GM12878 (cell line): ENCODE results near the gene LIMS2. TPM values are rescaled to one million over a fixed set of nuclear protein-coding genes. Genes with fewer than 3 reads are reported as not detected.

Experiments
- ATAC-seq: fragments of 200-7000 bp; cut with Tn5 transposase; 3 replicates; pipeline ENCODE4 v1.9.1; 2020; ENCODE audit warnings: mild to moderate bottlenecking, moderate library complexity
- BruUV-seq: library from RNA; stranded (reverse); fragments of 400-500 nt; replicated peaks from 2 replicates; lab custom pipeline; 2021; lab: Mats Ljungman, UMichigan
- CTCF ChIA-PET: fragments of 300-600 bp; sonication (Branson Sonifier 250); formaldehyde crosslinking; extraction: SDS; loops from one replicate; lab custom pipeline; 2021; ENCODE audit warnings: inconsistent platforms; lab: Yijun Ruan, JAX
- POLR2A ChIA-PET: fragments of 350-600 bp; formaldehyde crosslinking; extraction: SDS; loops from one replicate; lab custom pipeline; 2021; ENCODE audit warnings: inconsistent platforms; lab: Charles Lee
- RAD21 ChIA-PET: fragments of 300-600 bp; sonication (Branson Sonifier 250); formaldehyde crosslinking; loops from one replicate; lab custom pipeline; 2023; ENCODE audit warnings: antibody characterized with exemption; ENCODE audit not compliant: unreplicated experiment; lab: Charles Lee
- SMC1A ChIA-PET: fragments of 300-600 bp; sonication (Branson Sonifier 250); formaldehyde crosslinking; loops from one replicate; lab custom pipeline; 2023; ENCODE audit not compliant: unreplicated experiment, uncharacterized antibody; lab: Charles Lee
- DNase-seq: peaks from one replicate; pipeline ENCODE4 v3.0.0-alpha.2; 2011; ENCODE audit warnings: low read depth, low spot score
- FAIRE-seq: peaks from 3 replicates; lab custom pipeline; 2011; peaks lifted over from hg19 to GRCh38; lab: Jason Lieb, UNC
- H2AFZ ChIP-seq: 2 replicates; pipeline ENCODE4 v1.6.0; 2011; ENCODE audit warnings: low read depth, low read length, control low read depth; ENCODE audit not compliant: control insufficient read depth
- H3K27ac ChIP-seq: 2 replicates; pipeline ENCODE4 v1.5.1; 2011; ENCODE audit warnings: control low read depth; ENCODE audit not compliant: control insufficient read depth, insufficient read depth
- H3K27me3 ChIP-seq, 2 experiments: replicated peaks in 1 of 2; 2 replicates each; pipeline versions ENCODE4 v1.6.0 to v1.6.1; 2011; ENCODE audit warnings: low read length in 1 of 2; ENCODE audit not compliant: control insufficient read depth in 2 of 2, insufficient read depth in 2 of 2
- H3K36me3 ChIP-seq, 2 experiments: 2 replicates each; pipeline ENCODE4 v1.5.1; 2011; ENCODE audit warnings: low read length in 1 of 2; ENCODE audit not compliant: control insufficient read depth in 2 of 2, insufficient read depth in 2 of 2
- H3K4me1 ChIP-seq: 2 replicates; pipeline ENCODE4 v1.6.1; 2011; ENCODE audit warnings: mild to moderate bottlenecking, low read length, moderate library complexity, mixed read lengths; ENCODE audit not compliant: control insufficient read depth, insufficient read depth
- H3K4me2 ChIP-seq: 2 replicates; pipeline ENCODE4 v1.6.0; 2011; ENCODE audit warnings: control low read depth; ENCODE audit not compliant: control insufficient read depth, insufficient read depth
- H3K4me3 ChIP-seq: fragments of 200-600 bp; sonication (generic); 2 replicates; pipeline ENCODE4 v1.5.1; 2016
- H3K79me2 ChIP-seq: 2 replicates; pipeline ENCODE4 v1.6.0; 2011; ENCODE audit warnings: low read length; ENCODE audit not compliant: control insufficient read depth, insufficient read depth
- H3K9ac ChIP-seq: 2 replicates; pipeline ENCODE4 v1.8.0; 2011; ENCODE audit warnings: low read length, control low read depth, mixed read lengths; ENCODE audit not compliant: control insufficient read depth, insufficient read depth
- H3K9me3 ChIP-seq: replicated peaks from 3 replicates; pipeline ENCODE4 v1.5.1; 2011; ENCODE audit warnings: mild to moderate bottlenecking, low read length; ENCODE audit not compliant: control insufficient read depth, insufficient read depth
- H4K20me1 ChIP-seq: 2 replicates; pipeline ENCODE4 v1.6.0; 2011; ENCODE audit not compliant: control insufficient read depth, insufficient read depth
- CBX5 ChIP-seq: sonication (generic); IDR thresholded peaks from 2 replicates; pipeline ENCODE4 v1.6.1; 2016; ENCODE audit warnings: low read depth, moderate library complexity, mild to moderate bottlenecking, inconsistent platforms
- CHD4 ChIP-seq: fragments of 200-600 bp; sonication (generic); IDR thresholded peaks from 2 replicates; pipeline ENCODE4 v1.6.1; 2016; ENCODE audit warnings: mild to moderate bottlenecking
- EED ChIP-seq: sonication (generic); IDR thresholded peaks from 2 replicates; pipeline ENCODE4 v1.6.1; 2016; ENCODE audit warnings: antibody characterized with exemption, low read depth
- HDGF ChIP-seq: fragments of 450-650 bp; IDR thresholded peaks from 2 replicates; pipeline ENCODE4 v1.6.1; 2016; ENCODE audit warnings: antibody characterized with exemption
- LARP7 ChIP-seq: fragments of 450-650 bp; IDR thresholded peaks from 2 replicates; pipeline ENCODE4 v1.6.1; 2017; ENCODE audit warnings: mild to moderate bottlenecking
- NR2C2 ChIP-seq: IDR thresholded peaks from 2 replicates; pipeline ENCODE4 v1.6.1; 2011; ENCODE audit warnings: borderline replicate concordance, low read depth; ENCODE audit not compliant: control insufficient read depth, insufficient read length
- NRF1 ChIP-seq: conservative IDR thresholded peaks from 2 replicates; pipeline ENCODE4 v1.6.1; 2011; ENCODE audit warnings: mild to moderate bottlenecking, low read depth, low read length, improper control_type of control experiment
- RELA ChIP-seq: fragments of 450-650 bp; IDR thresholded peaks from 2 replicates; pipeline ENCODE4 v1.8.0; 2014; ENCODE audit warnings: borderline replicate concordance; ENCODE audit not compliant: partially characterized antibody
- SMAD1 ChIP-seq: fragments of 450-650 bp; IDR thresholded peaks from 2 replicates; pipeline ENCODE4 v1.6.1; 2018; ENCODE audit warnings: mild to moderate bottlenecking, low read depth; ENCODE audit not compliant: partially characterized antibody
- SREBF2 ChIP-seq: IDR thresholded peaks from 2 replicates; pipeline ENCODE4 v1.6.1; 2012; ENCODE audit warnings: mild to moderate bottlenecking, low read length
- YBX1 ChIP-seq: fragments of 450-650 bp; IDR thresholded peaks from 2 replicates; pipeline ENCODE4 v1.6.1; 2016; ENCODE audit warnings: antibody characterized with exemption
- ZNF274 ChIP-seq: IDR thresholded peaks from one replicate; pipeline ENCODE4 v1.8.0; 2011; ENCODE audit not compliant: insufficient read length, insufficient read depth
- ZNF592 ChIP-seq: fragments of 450-650 bp; IDR thresholded peaks from 2 replicates; pipeline ENCODE4 v1.6.1; 2017; ENCODE audit warnings: mild to moderate bottlenecking, moderate library complexity
- WGBS: methylation state at CpG from one replicate; pipeline ENCODE4 v1.1.6; 2016; ENCODE audit warnings: low lambda C conversion rate; ENCODE audit not compliant: insufficient replicate concordance, insufficient coverage; ENCODE audit errors: missing lambda C conversion rate; 5-methylcytosine and 5-hydroxymethylcytosine counted together
- in situ Hi-C: fragments of 300-500 bp; cut with MboI; formaldehyde crosslinking; loops from 9 replicates; pipeline ENCODE4 v1.14.3; 2018; ENCODE audit warnings: mixed read lengths
- intact Hi-C: fragments of 100-400 bp; cut with micrococcal nuclease; formaldehyde crosslinking; loops from one replicate; pipeline ENCODE4 v1.14.2; 2022; ENCODE audit not compliant: unreplicated experiment
- polyA plus RNA-seq, 11 experiments: library from polyadenylated mRNA; depleted of rRNA in 4 of 11; unstranded in 6 of 11; stranded (reverse) in 5 of 11; fragments of >200 nt; fragmentation: Nextera tagmentation in 4 of 11; fragmentation: Illumina TruSeq in 1 of 11; extraction: Ambion mirVana in 4 of 11; extraction: Trizol in 1 of 11; gene quantifications; 1 replicate in 1 of 11; 2 replicates in 10 of 11; pipeline versions ENCODE4 v1.2.1 to v1.2.3, GENCODE V29; 2011 to 2016; ENCODE audit warnings: inconsistent platforms in 2 of 11, missing spikeins in 2 of 11, low read depth in 1 of 11
- total RNA-seq, 4 experiments: library from RNA; depleted of rRNA in 3 of 4; stranded (reverse); fragments of >200 nt in 3 of 4; fragmentation: Illumina TruSeq in 1 of 4; extraction: Trizol in 1 of 4; gene quantifications; 2 replicates each; pipeline versions ENCODE4 v1.2.1 to v1.2.3, GENCODE V29; 2013 to 2021
- TF ChIP-seq, protein P1 (sequence below): IDR thresholded peaks from 2 replicates; pipeline ENCODE4 v1.6.1; 2011; ENCODE audit warnings: borderline replicate concordance, low read depth, mild to moderate bottlenecking, moderate library complexity, low read length; ENCODE audit not compliant: insufficient read depth, poor library complexity, severe bottlenecking
- TF ChIP-seq, protein P2 (sequence below): fragments of 450-650 bp; IDR thresholded peaks from 2 replicates; pipeline ENCODE4 v1.6.1; 2017; ENCODE audit warnings: mild to moderate bottlenecking, low read depth, inconsistent platforms; ENCODE audit not compliant: poor library complexity, severe bottlenecking

The LIMS2 gene
- total and polyA plus RNA-seq, 10 of the 15 experiments (the other 5 are each of a cell fraction or from before 2014, with no cell fraction given), result 0.06 to 0.81 (median 0.16) TPM; not detected in 2

- H4K20me1 ChIP-seq, result no peaks in the 10 kb centered on the region
- H3K9me3 ChIP-seq, result no peaks in the 10 kb centered on the region
- ChIA-PET RAD21 (no interaction called here), CTCF (no interaction called here), SMC1A (no interaction called here), POLR2A (interaction anchor here (0.5 to 0.7 kb wide), 2 partner anchors 48 to 466 kb away, joined by 3 to 4 read pairs; no protein-coding TSS in a partner anchor)
- H3K4me2 ChIP-seq, result no peak overlapping the region
- H3K9ac ChIP-seq, result no peak overlapping the region
- H3K79me2 ChIP-seq, result no peaks in the 10 kb centered on the region
- no peaks in the 10 kb centered on the region for H3K4me1 ChIP-seq
- no peak for ATAC-seq
- in situ Hi-C loops (no loop called here), intact Hi-C loops (no loop called here)
- H3K27ac ChIP-seq, result no peak overlapping the region
- DNase-seq, result no peak
- FAIRE-seq, result no peak
- no peaks in the 10 kb centered on the region for H3K36me3 ChIP-seq
- no peaks in the 10 kb centered on the region for H3K27me3 ChIP-seq
- WGBS, result 51% methylated on average over 15 of the region's 15 CpGs
- no peak for TF ChIP-seq SREBF2
- no peak for TF ChIP-seq CBX5
- no peak for TF ChIP-seq SMAD1
- TF ChIP-seq YBX1, result no peak
- no peak for TF ChIP-seq EED
- TF ChIP-seq RELA, result no peak
- no peak for TF ChIP-seq ZNF592
- TF ChIP-seq, protein P1, sequence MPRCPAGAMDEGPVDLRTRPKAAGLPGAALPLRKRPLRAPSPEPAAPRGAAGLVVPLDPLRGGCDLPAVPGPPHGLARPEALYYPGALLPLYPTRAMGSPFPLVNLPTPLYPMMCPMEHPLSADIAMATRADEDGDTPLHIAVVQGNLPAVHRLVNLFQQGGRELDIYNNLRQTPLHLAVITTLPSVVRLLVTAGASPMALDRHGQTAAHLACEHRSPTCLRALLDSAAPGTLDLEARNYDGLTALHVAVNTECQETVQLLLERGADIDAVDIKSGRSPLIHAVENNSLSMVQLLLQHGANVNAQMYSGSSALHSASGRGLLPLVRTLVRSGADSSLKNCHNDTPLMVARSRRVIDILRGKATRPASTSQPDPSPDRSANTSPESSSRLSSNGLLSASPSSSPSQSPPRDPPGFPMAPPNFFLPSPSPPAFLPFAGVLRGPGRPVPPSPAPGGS, result no peak
- TF ChIP-seq, protein P2, sequence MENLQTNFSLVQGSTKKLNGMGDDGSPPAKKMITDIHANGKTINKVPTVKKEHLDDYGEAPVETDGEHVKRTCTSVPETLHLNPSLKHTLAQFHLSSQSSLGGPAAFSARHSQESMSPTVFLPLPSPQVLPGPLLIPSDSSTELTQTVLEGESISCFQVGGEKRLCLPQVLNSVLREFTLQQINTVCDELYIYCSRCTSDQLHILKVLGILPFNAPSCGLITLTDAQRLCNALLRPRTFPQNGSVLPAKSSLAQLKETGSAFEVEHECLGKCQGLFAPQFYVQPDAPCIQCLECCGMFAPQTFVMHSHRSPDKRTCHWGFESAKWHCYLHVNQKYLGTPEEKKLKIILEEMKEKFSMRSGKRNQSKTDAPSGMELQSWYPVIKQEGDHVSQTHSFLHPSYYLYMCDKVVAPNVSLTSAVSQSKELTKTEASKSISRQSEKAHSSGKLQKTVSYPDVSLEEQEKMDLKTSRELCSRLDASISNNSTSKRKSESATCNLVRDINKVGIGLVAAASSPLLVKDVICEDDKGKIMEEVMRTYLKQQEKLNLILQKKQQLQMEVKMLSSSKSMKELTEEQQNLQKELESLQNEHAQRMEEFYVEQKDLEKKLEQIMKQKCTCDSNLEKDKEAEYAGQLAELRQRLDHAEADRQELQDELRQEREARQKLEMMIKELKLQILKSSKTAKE, result no peak
- TF ChIP-seq HDGF, result no peak
- no peak for TF ChIP-seq ZNF274
- no peak for TF ChIP-seq NR2C2
- TF ChIP-seq NRF1, result no peak
- no peak for TF ChIP-seq LARP7
- no peak for TF ChIP-seq CHD4
- H3K4me3 ChIP-seq, result no peak overlapping the region
- H2AFZ ChIP-seq, result no peak overlapping the region
- no TSS peak for BruUV-seq
Observed at GRCh38 chr2:127656569-127657231, 18.6 kb downstream of the LIMS2 start.
